HG02884 (cell line): ENCODE results near the gene RFTN1.

ENCODE experiments used
- ATAC-seq: cut with Tn5 transposase; IDR thresholded peaks from one replicate; pipeline ENCODE4 v1.9.1; 2021; ENCODE audit warnings: mild to moderate bottlenecking, moderate library complexity; ENCODE audit not compliant: unreplicated experiment

RFTN1 gene

DNA sequence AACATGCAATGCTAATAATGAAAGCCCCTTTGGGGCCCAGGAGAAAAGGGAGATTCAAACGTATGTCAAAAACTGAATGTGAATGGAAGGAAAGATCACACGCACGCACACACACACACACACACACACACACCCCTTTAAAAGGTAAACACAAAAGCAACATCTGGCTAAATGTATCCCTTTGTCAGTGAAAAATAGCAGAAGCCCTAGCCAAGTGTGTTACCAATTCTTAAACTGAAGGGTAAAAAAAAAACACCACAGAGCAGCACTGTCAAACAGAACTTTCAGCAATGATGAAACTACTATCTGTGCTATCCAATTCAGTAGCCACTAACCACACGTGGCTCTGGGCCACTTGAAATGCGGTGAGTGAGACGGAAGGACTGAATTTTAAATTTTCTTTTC is 4.9 kb downstream of the RFTN1 start:
- ATAC-seq: no peak

DNA sequence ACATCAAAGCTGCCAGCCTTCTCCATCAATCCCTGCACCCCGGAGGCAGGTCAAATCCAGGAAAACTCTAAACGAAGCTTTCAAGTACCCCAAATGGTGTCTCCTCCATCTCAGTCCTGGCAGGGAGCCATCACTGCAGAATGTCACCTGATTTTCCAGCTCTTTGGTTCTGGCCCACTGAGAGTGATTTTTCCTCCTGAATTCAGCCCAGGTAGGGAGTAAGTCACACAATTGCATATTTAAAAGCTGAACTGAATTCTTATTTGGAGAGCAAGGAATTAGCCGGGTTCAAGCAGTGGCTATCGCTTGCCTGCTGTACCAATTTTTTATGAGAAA is 5.3 kb downstream of the RFTN1 start:
- no peak for ATAC-seq

DNA sequence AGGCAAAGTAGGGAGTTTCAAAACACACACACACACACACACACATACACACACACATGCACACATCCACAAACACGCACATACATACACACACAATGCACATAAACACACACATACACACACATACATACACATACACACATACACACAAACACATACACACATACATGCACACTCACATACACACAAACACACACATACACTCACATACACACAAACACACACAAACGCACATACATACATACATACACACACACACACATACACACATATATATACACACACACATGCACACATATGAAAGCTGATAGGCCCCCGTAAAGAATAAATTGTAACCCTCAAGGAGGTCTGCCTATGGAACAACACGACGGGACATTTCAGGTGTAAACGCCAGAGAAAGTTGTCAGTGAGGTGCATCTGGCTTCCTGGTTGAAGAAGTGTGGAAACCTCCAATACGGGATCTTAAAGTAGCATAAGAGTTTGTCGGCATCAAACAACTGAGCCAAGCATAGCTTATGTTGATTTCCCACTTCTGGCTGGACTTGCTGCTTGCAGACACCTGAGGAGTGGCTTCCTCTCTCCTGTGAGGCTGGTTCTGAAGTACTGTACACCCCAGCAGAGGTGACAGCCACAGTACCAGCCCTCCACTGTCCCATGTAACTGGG is 5.8 kb downstream of the RFTN1 start:
- no peak for ATAC-seq

DNA sequence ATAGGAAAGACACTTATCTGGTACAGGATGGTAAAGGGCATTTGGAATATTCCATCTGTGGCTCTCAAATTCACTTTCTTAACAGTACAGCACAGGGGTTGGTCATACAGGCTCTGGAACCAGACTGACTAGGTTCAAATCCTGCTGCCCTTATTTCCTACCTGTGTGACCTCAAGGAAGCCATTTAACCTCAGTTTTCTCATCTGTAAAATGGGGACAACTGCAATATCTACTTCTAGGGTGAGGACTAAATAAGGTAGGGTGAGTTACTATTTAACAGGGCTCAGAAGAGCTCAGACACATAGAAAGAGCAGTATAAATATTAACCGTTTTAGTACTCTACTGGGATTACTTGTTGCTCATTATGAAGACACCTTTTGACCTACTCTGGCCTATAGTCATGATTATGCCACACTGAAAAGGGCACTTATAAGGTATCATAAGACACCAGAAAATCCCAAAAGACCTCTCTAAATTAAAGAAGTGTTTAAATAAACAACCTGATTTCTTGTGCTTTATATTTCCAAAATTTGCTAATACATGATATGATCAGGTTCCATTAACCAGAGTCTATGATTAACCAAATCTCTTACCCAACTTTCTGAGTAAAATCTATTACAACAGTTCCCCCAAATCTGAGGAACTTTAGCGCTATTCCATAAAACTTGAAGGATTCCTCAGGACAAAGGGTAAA is 6.5 kb downstream of the RFTN1 start:
- ATAC-seq: no peak

DNA sequence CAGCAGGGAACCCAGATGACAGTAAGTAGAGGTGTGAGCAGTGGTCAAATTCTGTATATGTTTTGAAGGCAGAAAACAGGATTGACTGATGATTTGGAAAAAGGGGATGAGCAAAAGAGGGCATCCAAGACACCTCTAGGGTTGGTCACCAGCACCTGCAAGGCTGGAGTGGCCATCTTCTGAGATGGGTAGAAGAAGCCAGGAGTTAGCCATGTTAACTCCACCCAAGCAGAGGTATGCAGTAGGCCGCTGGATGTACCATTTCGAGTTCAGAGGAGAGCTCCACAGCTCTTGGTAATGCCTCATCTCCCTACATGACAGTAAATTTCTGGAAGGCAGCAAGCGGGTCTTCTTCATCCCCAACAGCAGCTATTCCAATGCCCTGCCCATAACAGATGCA is 7.0 kb downstream of the RFTN1 start:
- no peak for ATAC-seq

DNA sequence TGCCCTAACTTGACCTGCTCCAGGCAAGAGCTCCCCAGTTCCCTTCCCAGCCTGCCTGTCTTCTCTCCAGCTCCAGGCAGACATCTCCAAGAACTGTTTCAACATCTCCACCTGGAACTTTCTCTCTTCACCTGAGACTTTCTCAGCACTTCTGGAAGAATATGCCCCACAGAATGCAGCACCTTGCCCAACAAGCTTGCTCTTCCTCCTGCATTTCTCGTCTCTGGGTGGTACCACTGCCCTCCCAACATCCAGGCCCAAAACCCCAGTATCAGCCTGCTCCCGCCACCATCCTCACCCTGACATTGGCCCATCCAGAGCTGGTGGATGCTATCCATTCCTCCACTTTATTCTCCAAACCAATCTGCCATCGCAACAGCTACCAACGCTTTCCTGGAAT is 8.8 kb downstream of the RFTN1 start:
- ATAC-seq: no peak

DNA sequence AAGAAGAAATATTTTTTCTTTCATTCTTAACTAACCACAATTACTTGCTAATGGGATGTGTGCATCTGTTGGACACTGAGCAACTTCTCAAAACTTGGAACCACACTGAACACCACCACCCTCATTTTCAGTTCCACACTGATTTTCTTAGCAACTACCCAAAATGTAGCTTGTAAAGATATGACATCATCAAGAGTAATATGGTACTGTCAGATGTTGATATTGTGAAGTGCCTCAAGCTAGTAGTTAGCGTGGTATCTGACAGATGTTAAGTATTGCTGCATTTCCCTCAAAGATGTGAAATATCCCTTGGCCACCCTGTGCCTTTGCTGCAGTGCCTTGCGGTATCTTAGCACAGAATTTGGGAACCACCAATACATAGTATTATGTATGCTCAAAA is 9.3 kb downstream of the RFTN1 start:
- peak; percentile 78 for ATAC-seq

DNA sequence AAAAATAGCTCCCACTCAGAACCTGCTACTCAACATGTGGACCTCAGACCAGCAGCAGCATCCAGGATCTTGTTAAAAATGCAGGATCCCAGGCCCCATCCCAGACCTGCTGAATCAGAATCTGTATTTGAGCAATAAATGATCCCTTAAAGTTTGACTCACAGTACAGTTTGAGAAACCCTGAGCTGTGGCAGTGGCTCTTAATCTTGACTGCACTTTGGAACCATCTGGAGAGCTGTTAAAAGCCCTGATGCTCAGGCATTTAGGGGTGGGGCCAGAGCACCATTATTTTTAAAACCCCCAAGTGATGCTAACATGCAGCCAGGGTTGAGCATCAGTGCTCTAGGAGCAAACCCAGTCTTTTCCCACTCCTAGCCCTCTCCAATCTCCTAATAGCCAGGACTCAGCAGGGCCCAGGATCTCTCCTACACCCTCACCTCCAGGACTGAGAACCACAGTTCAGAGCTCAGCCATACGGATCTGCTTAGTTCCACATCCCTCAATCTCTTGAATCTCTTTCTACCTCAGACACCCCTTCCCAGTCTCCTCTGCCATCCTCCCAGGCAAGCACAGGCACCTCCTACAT is 10.2 kb downstream of the RFTN1 start:
- ATAC-seq: no peak

DNA sequence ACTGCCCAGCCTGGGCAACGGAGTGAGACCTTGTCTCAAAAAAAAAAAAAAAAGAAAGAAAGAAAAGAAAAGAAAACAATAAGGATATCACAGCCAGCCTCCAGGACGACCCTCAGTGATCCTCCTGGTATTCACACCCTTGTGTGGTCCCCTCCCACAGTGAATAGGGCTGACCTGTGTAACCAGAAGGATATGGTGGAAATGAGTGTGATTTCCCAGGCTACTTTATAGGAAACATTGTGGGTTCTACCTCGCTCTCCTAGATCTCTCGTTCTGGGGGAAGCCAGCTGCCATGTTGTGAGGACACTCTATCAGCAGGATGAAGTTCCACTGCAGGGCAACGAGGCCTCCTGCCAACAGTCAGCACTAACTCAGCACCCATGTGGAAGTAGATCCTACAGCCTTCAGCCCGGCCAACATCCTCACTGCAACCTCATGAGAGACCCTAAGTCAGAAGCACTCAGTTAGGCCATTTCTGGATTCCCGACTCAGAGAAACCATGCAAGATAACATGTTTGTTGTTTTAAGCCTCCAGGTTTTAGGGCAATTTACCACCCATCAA is 11.1 kb downstream of the RFTN1 start:
- ATAC-seq: no peak

DNA sequence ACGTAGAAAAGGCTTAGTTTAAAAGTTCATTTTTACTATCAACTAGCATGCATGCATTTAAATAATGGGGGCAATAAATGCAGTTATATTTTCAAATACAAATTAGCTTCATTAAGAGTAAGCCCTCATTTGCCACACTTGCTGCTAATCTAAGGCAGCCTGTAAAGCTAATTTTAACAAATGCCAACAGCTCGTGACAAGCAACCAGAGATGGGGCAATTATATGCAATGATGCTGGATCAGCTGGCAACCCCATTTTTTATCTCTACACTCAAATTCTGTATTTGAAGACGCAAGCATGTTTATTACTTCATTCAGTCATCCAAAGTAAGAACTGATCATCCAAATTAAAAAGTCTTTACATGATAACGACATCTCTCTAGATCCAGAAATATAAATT is 12.1 kb downstream of the RFTN1 start:
- ATAC-seq: no peak

DNA sequence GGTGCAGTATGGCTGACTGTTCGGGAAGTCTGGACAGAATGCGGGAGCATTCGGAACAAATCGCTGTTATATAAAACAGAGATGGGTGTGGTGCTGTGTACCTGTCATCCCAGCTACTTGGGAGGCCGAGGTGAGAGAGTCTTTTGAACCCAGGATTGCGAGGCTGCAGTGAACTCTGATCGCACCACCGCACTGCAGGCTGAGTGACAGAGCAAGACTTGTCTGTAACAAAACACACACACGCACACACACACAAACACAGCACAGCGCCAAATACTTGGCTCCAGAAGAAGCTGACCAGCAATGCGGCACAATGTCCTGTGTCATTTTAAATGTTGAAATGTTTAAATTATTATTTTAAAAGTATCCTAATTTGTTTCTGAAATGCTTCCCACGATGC is 12.6 kb downstream of the RFTN1 start:
- ATAC-seq: no peak

DNA sequence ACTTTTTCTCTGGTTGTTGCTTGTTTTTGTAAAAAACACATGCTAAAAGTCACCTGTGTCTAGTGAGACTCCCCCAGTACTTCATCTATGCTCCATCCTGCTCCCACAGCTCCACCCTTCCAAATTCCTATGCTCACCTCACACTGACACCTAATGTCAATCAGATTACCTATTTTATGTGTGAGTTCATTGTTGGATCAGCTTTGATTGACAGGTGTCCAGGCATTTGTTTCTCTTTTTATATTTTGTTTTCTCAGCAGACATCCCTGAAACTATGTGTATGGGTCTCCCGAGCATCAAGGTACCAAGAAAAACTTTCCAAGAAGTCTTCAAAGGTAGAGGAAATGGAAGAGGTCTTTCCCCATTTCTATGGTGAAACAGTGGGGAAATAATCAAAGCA is 13.4 kb downstream of the RFTN1 start:
- ATAC-seq: no peak

DNA sequence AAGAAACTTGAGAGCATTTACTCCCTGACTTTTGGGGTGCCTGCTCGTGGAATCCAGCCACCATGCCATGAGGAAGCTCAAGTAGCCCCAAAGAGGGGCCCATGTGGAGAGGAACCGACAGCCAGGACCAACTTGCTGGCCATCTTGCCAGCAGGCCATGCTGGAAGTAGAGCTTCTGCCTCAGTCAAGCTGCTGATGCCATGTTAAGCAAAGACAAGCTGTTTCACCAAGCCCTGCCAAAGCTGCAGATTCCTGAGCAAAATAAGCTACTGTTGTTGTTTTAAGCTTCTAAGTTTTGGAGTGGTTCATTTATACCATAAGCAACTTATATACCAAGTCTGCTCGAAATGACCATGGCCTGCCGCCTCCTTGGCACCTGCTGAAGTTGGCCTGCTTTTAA is 14.1 kb downstream of the RFTN1 start:
- no peak for ATAC-seq

DNA sequence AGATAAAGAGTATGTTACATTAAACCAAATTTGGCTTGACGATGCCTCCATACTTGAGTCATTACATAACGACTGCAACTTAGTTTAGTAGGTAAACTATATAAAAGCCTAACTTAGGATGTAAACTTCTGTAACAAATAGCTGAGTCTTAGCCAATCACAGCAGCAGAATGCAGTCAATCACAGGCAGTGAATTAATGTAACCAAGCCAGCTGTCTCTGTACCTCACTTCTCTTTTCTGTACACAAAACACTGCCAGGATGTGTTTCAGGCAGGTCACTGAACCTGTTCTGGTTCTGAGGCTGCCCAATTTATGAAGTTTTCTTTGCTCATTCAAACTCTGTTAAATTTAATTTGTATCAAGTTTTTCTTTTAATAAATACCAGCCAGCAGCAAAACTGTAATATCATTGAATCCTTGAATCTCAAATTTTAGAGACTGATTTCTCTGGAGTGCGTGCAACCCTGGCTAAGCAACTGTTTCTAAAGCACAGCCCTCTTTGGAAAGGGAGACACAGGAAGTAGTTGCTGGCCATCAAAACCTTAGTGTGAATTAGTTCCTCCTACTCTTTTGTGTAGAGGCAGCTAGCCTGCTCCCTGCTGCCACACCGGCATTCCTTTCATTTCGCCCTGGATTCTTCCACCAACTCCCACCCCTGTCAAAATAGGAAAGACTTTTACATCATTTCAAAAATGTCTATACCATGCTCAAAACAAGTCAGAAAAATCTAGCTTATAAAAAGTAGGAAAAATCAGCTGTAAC is 15.2 kb downstream of the RFTN1 start:
- ATAC-seq: no peak

DNA sequence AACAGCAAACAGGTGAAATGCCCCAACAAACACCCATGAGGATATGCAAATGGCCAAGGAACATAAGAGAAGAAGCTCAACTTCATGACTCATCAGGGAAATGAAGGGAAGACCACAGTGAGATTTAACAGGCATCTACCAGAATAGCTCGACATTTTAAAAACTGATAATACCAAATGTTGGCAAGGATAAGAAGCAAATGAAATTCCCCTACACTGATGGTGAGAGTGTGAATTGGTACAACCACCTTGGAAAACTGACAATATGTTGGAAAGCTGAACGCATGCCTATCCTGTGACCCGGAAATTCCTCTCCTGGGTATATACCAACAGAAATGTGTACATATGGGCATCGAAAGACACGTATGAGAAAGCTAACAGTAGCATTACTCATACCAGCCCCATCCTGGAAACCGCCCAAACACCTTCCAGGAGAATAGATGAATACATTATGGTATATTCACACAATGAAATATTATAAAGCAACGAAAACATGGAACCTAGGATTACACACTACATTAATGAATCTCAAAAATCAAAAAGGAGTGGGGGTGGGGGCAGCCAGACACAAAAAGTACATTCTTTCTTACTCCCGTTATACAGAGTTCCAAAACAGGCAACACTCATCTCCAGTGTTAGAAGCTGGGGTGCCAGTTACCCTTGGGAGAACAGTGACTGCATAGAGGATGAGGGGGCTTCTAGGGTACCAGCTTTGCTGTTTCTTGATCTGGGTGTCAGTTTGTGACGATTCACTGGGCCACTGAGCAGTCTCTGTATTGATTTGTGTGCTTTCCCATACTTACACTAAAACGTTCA is 16.9 kb downstream of the RFTN1 start:
- ATAC-seq: peak; percentile 71

DNA sequence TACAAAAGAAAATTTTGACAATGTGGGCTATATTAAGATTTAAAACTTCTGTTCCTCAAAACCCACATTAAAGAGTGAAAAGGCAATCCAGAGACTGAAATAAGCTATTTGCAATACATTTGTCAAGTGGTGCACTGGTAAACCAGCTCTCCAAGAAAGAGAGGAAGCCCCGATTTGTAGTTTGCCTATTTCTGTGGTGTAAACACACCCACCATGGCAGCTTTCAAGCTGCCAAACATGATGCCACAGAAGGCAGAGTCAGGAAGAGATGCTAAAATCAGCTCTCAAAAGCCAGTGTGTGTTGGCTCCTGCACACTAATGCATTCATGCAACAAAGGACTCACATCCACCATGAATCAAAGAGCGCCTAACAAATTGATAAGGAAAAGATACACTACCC is 17.5 kb downstream of the RFTN1 start:
- ATAC-seq: peak; percentile 24

DNA sequence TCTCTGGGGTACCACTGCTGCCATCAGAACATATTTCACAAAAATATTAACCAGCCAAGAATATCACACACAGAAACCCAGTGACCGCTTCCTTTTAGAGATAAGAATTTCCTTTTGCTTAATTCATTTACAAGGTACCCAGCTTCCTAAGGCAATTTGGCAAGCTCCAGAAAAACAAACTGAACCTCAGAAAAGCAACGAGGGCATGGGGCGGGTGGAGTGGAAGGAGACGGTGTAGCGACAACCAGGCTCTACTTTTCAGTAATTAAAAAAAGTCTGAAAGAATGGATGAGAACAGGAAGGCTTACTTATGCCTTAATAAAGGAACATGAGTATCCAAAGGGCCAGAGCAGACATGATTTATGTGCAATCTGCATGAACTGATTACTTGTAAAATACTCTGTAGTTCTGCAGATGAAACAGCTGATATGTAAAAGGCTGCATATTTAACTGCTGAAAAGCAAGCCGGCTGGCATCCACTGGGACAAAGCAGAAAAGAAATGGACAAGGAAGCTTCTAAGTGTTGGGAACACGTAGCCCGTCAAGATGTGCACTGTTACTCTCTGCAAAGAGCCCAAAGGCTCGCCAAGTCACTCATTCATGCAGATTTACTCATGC is 18.6 kb downstream of the RFTN1 start:
- ATAC-seq: no peak

DNA sequence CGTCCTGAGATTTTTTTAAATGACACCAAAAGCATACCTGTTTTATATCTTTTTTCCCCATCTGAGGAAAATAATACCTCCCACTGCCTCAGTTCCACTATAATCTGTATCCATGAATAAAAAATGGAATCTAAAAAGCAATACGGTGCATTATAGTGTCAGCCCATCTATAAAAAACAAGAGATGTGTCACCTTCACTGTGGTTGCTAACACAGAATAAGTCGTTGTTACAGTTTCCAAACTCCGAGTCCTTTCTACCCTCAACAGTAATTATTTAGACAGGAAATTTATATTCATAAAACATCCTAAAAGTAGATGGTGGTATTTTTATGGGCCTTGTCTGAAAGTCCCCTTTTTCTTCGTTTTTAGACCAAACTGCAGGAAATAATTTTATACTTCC is 19.4 kb downstream of the RFTN1 start:
- no peak for ATAC-seq

DNA sequence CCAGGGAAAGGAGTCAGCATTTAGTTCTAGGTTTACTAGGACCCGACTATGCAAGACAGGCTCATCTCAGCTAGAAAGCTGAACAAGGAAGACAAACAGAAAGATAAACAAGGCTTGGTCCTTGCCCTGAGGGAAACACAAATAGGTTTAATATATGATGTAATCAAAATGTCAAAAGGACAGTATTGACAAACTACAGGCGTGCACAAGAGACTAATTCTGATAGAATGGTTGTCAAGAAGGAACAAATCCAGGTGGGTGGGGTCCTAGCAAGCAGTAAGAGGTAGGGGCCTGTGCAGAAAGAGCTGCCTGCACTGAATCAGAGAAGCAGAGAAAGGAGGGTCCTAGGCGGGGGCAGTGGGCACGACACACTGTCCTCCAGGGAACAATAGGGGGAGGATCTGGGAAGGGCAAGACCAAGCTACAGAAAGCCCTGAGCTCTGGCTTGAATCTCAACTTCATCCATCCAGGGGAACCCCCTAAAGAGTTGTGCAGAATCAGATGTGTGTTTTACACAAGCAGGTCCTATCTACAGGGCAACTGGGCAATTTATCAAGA is 23.4 kb downstream of the RFTN1 start:
- ATAC-seq: no peak
